ENCODE measurements around the gene DDR1.
"Not testable (repeated sequence)": the region's sequence is repeated elsewhere in the genome, so short reads cannot be mapped to it uniquely, and the experiment has no call there.

DDR1 gene

DNA sequence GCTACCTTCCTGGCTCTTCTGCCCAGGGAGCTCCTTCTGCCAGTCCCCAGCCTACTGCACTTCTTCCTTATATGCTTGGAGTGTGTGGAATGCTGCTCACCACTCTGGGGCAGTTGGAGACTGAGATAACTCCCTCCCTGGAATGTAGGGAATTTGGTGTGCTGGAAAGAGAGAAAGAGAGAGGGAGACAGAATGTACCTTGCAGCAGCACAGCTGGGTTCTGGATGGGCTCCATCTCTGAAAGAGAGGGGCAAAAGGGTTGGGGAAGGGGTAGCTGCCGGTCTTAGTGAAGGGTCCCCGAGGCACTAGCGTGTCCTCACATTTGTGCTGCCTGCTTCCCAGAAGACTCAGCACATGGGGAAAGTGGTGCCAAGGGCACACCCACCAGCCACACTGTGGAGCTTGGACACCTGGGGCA, 40.2 kb upstream of the DDR1 start:
- no peak overlapping the region for H3K27ac Mint-ChIP-seq
- H3K4me3 Mint-ChIP-seq = no peak overlapping the region
- H3K27me3 Mint-ChIP-seq = no peaks in the 10 kb centered on the region
- H3K36me3 Mint-ChIP-seq (ENCODE audit: low read depth) = no peaks in the 10 kb centered on the region
- peaks cover 24% of the 10 kb centered on the region for H3K4me1 Mint-ChIP-seq (ENCODE audit: low read depth)
- no peaks in the 10 kb centered on the region for H3K9me3 Mint-ChIP-seq

GRCh38 chr6:30845183-30845582, 39.1 kb upstream of the DDR1 start:
- Mint-ChIP-seq H3K27ac (no peak overlapping the region), H3K27me3 (no peaks in the 10 kb centered on the region), H3K4me1 (ENCODE audit: low read depth) (peaks cover 24% of the 10 kb centered on the region), H3K9me3 (peaks cover 5% of the 10 kb centered on the region), H3K36me3 (ENCODE audit: low read depth) (no peaks in the 10 kb centered on the region), H3K4me3 (no peak overlapping the region)

DNA sequence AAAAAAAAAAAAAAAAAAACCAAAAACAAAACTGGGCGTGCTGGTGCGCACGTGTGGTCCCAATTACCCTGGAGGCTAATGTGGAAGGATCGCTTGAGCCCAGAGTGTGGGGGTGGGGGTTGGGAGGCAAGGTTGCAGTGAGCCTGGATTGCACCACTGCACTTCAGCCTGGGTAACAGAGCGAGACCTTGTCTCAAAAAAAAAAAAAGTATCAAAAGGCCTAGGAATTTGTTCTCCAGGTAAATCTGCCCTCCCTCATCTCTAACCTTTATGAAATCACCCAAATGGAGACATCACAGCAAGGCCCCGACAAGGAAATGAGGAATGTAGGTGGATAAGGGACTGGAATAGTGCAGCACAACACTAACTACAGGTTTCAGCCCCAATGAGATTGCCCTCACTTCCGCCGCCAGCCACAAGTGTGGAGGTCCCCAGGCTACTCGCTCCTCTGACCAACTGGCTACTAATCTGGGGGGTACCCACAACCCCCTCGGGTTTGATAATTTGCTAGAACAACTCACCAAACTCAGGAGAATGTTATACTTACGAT, 36.8 kb upstream of the DDR1 start:
- Mint-ChIP-seq H3K4me1 (ENCODE audit: low read depth) (peaks cover 21% of the 10 kb centered on the region), H3K9me3 (peaks cover 19% of the 10 kb centered on the region), H3K27me3 (no peaks in the 10 kb centered on the region), H3K4me3 (no peak overlapping the region), H3K36me3 (ENCODE audit: low read depth) (peaks cover 12% of the 10 kb centered on the region), H3K27ac (no peak overlapping the region)

- Mint-ChIP-seq H3K4me3 (no peak overlapping the region), H3K36me3 (ENCODE audit: low read depth) (peaks cover 12% of the 10 kb centered on the region), H3K9me3 (peaks cover 21% of the 10 kb centered on the region), H3K27me3 (no peaks in the 10 kb centered on the region), H3K27ac (no peak overlapping the region), H3K4me1 (ENCODE audit: low read depth) (peaks cover 16% of the 10 kb centered on the region)
These were observed 36.3 kb upstream of the DDR1 start for GRCh38 chr6:30847971-30848436.

GRCh38 chr6:30849903-30850651, 34.2 kb upstream of the DDR1 start:
- H3K9me3 Mint-ChIP-seq = peaks cover 21% of the 10 kb centered on the region
- no peaks in the 10 kb centered on the region for H3K27me3 Mint-ChIP-seq
- H3K27ac Mint-ChIP-seq = no peak overlapping the region
- H3K36me3 Mint-ChIP-seq (ENCODE audit: low read depth) = peaks cover 12% of the 10 kb centered on the region
- peaks cover 2% of the 10 kb centered on the region for H3K4me1 Mint-ChIP-seq (ENCODE audit: low read depth)
- no peak overlapping the region for H3K4me3 Mint-ChIP-seq

GRCh38 chr6:30852459-30852858, 31.9 kb upstream of the DDR1 start:
- H3K36me3 Mint-ChIP-seq (ENCODE audit: low read depth) = peaks cover 12% of the 10 kb centered on the region
- H3K9me3 Mint-ChIP-seq = peaks cover 21% of the 10 kb centered on the region
- not testable (repeated sequence) for H3K27ac Mint-ChIP-seq; H3K4me3 Mint-ChIP-seq; H3K27me3 Mint-ChIP-seq; H3K4me1 Mint-ChIP-seq (ENCODE audit: low read depth)

GRCh38 chr6:30854285-30855040, 29.9 kb upstream of the DDR1 start:
- Mint-ChIP-seq H3K9me3 (peaks cover 27% of the 10 kb centered on the region), H3K4me1 (ENCODE audit: low read depth) (no peaks in the 10 kb centered on the region), H3K27ac (no peak overlapping the region), H3K36me3 (ENCODE audit: low read depth) (peaks cover 20% of the 10 kb centered on the region), H3K27me3 (no peaks in the 10 kb centered on the region), H3K4me3 (no peak overlapping the region)

- no peak overlapping the region for H3K27ac Mint-ChIP-seq
- H3K36me3 Mint-ChIP-seq (ENCODE audit: low read depth) = peaks cover 20% of the 10 kb centered on the region
- no peak overlapping the region for H3K4me3 Mint-ChIP-seq
- peaks cover 20% of the 10 kb centered on the region for H3K9me3 Mint-ChIP-seq
- H3K27me3 Mint-ChIP-seq = no peaks in the 10 kb centered on the region
- H3K4me1 Mint-ChIP-seq (ENCODE audit: low read depth) = no peaks in the 10 kb centered on the region
These were observed 28.8 kb upstream of the DDR1 start for GRCh38 chr6:30855429-30856075.

DNA sequence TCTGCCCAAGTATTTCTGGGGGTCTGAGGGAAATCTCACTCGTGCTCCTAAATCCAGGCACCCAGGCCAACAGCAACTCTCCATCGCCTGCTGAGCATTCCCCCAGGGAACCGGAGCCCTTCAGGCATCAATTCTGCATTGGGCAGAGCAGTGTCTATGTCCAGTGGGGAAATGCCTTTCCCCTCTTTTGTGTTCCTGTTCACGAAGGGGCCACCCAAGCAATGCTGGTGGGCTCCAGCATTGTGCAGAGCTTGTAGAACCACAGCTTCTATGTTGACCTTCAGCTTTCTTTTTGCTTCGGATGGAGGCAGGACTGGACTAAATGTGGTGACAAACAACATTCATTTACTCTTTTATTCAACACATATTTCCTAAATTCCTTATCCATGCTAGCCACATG, 27.2 kb upstream of the DDR1 start:
- Mint-ChIP-seq H3K9me3 (peaks cover 19% of the 10 kb centered on the region), H3K4me3 (no peak overlapping the region), H3K4me1 (ENCODE audit: low read depth) (peaks cover 15% of the 10 kb centered on the region), H3K27ac (no peak overlapping the region), H3K27me3 (no peaks in the 10 kb centered on the region), H3K36me3 (ENCODE audit: low read depth) (peaks cover 17% of the 10 kb centered on the region)

DNA sequence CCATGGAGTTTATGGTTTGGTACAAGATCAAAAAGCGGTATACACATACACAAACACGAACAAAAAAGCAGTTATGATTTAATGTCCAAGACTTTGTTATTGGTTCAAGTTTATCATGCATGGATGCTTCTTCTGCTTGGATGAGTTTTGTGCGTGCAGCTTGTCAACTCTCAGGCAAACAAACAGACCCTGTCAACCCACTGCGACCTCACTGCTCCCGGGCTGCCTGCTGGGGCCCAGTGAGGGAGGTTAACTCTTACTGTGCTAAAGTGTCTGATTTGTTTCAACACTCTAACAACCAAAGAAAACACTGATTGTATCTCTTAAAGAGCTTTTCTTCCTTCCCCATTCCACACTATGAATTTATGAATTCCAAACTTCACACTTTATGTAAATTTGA, 26.8 kb upstream of the DDR1 start:
- Mint-ChIP-seq H3K36me3 (ENCODE audit: low read depth) (peaks cover 14% of the 10 kb centered on the region), H3K9me3 (peaks cover 15% of the 10 kb centered on the region), H3K27ac (no peak overlapping the region), H3K4me3 (no peak overlapping the region), H3K27me3 (no peaks in the 10 kb centered on the region), H3K4me1 (ENCODE audit: low read depth) (peaks cover 15% of the 10 kb centered on the region)

- H3K27me3 Mint-ChIP-seq, H3K4me3 Mint-ChIP-seq: not testable (repeated sequence)
- peaks cover 12% of the 10 kb centered on the region for H3K9me3 Mint-ChIP-seq
These were observed 24.6 kb upstream of the DDR1 start for GRCh38 chr6:30859726-30860125.

DNA sequence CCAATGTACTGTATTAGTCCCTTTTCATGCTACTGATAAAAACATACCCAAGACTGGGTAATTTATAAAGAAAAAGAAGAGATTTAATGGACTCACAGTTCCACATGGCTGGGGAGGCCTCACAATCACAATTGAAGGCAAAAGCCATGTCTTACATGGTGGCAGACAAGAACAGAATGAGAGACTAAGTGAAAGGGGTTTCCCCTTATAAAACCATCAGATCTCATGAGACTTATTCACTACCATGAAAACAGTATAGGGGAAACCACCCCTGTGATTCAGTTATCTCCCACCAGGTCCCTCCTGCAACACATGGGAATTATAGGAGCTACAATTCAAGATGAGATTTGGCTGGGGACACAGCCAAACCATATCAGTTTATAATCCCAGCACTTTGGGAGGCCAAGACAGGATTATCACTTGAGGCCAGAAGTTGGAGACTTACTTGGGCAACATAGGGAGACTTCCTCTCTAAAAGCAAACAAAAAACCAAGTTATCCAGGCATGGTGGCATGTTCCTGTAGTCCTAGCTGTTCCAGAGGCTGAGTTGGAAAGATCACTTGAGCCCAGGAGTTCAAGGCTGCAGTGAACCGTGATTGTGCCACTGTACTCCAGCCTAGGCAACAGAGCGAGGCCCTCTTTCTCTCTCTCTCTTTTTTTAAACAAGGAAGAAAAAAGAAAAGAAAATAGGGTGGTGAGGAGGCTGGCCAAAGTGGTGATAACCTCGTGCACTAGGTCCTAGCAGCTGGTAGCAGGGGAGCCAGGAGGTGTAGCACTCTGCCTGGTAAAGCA, 22.9 kb upstream of the DDR1 start:
- Mint-ChIP-seq H3K27me3 (no peaks in the 10 kb centered on the region), H3K4me1 (ENCODE audit: low read depth) (peaks cover 20% of the 10 kb centered on the region), H3K36me3 (ENCODE audit: low read depth) (peaks cover 14% of the 10 kb centered on the region), H3K4me3 (no peak overlapping the region), H3K9me3 (peaks cover 12% of the 10 kb centered on the region), H3K27ac (peak overlapping the region; percentile 27)

More at GRCh38 chr6:30859726-30860125, 24.6 kb upstream of the DDR1 start:
- Mint-ChIP-seq H3K36me3 (ENCODE audit: low read depth) (peaks cover 14% of the 10 kb centered on the region), H3K4me1 (ENCODE audit: low read depth) (peaks cover 20% of the 10 kb centered on the region)
- not testable (repeated sequence) for H3K27ac Mint-ChIP-seq

- Mint-ChIP-seq H3K27ac (no peak overlapping the region), H3K27me3 (no peaks in the 10 kb centered on the region), H3K4me1 (ENCODE audit: low read depth) (peaks cover 20% of the 10 kb centered on the region), H3K4me3 (no peak overlapping the region), H3K36me3 (ENCODE audit: low read depth) (peaks cover 14% of the 10 kb centered on the region), H3K9me3 (peaks cover 12% of the 10 kb centered on the region)
These were observed 22.0 kb upstream of the DDR1 start for GRCh38 chr6:30862156-30862875.

DNA sequence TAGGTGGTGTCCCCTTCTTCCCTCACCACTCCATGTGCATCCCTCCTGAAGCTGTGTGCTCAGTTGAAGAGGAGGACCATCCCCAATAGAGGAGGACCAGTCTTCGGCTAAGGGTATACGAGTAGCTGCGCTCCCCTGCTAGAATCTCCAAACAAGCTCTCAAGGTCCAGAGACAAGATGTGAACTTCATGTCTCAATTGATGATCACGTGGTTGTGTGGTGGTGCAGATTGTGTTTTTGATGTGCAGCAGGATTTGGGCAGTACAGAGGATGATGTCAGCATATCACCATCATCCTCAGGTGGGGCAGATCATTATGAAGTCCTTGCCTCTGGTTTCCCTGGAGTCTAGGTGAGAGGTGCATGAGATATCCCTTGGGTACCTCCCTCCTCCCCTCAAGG, 20.0 kb upstream of the DDR1 start:
- Mint-ChIP-seq H3K9me3 (peaks cover 20% of the 10 kb centered on the region), H3K27ac (no peak overlapping the region), H3K27me3 (no peaks in the 10 kb centered on the region), H3K4me1 (ENCODE audit: low read depth) (peaks cover 20% of the 10 kb centered on the region), H3K36me3 (ENCODE audit: low read depth) (peaks cover 14% of the 10 kb centered on the region), H3K4me3 (no peak overlapping the region)

Data from stimulated activated naive CD8-positive, alpha-beta T cell treated with anti-CD3 and anti-CD28 coated beads, Interleukin-15, Interleukin-2, amounts not matched to agents 100 ng/mL and 50 ng/mL, for 24 hours (primary cell).